HEK293 (cell line): Measurements from ENCODE around the gene PLAU.

Source experiments
- CTCF ChIA-PET: fragments of 350-600 bp; formaldehyde crosslinking; extraction: SDS; loops from one replicate; lab custom pipeline; 2021; ENCODE audit warnings: antibody characterized with exemption; lab: Yijun Ruan, JAX
- POLR2A ChIA-PET: fragments of 300-600 bp; formaldehyde crosslinking; extraction: SDS; loops from one replicate; lab custom pipeline; 2020; ENCODE audit warnings: antibody characterized with exemption, inconsistent platforms; lab: Yijun Ruan, JAX
- H3K27ac ChIP-seq: fragments of 200-500 bp; sonication (Bioruptor generic); 2 replicates; pipeline ENCODE4 v1.5.1; 2014; ENCODE audit warnings: low read depth, low read length, control low read depth, inconsistent platforms; ENCODE audit errors: extremely low read depth
- H3K36me3 ChIP-seq, 2 experiments: fragments of 200-500 bp in 1 of 2; sonication (Bioruptor generic) in 1 of 2; 1 replicate in 1 of 2; 2 replicates in 1 of 2; pipeline ENCODE4 v1.5.1; 2014 to 2017; ENCODE audit warnings: inconsistent platforms in 2 of 2, low read length in 2 of 2; ENCODE audit not compliant: control insufficient read depth in 2 of 2, insufficient read depth in 1 of 2
- H3K4me1 ChIP-seq: fragments of 200-500 bp; sonication (Bioruptor generic); 2 replicates; pipeline ENCODE4 v1.5.1; 2014; ENCODE audit warnings: mild to moderate bottlenecking, low read length, inconsistent platforms; ENCODE audit not compliant: control insufficient read depth, insufficient read depth
- H3K4me3 ChIP-seq: 2 replicates; pipeline ENCODE4 v1.5.1; 2011; ENCODE audit warnings: low read depth, mild to moderate bottlenecking, control low read depth, low read length, moderate library complexity
- H3K9me3 ChIP-seq: fragments of 200-500 bp; sonication (Bioruptor generic); 2 replicates; pipeline ENCODE4 v1.5.1; 2014; ENCODE audit warnings: low read depth, low read length, inconsistent platforms; ENCODE audit not compliant: control insufficient read depth, insufficient read depth
- KLF16 ChIP-seq: fragments of 450-650 bp; formaldehyde crosslinking; IDR thresholded peaks from 2 replicates; pipeline ENCODE4 v1.5.1; 2017; ENCODE audit warnings: missing biosample characterization, missing genetic modification characterization
- SP3 ChIP-seq: fragments of 450-650 bp; formaldehyde crosslinking; IDR thresholded peaks from 2 replicates; pipeline ENCODE4 v1.5.1; 2016; ENCODE audit warnings: missing biosample characterization, missing genetic modification characterization
- ZBTB20 ChIP-seq: fragments of 450-650 bp; formaldehyde crosslinking; IDR thresholded peaks from 2 replicates; pipeline ENCODE4 v1.5.1; 2016; ENCODE audit warnings: missing biosample characterization, missing genetic modification characterization
- ZBTB21 ChIP-seq: fragments of 450-650 bp; formaldehyde crosslinking; IDR thresholded peaks from 2 replicates; pipeline ENCODE4 v1.5.1; 2017; ENCODE audit warnings: missing biosample characterization, missing genetic modification characterization
- ZBTB48 ChIP-seq: fragments of 450-650 bp; formaldehyde crosslinking; IDR thresholded peaks from 2 replicates; pipeline ENCODE4 v1.5.1; 2016; ENCODE audit warnings: missing biosample characterization, missing genetic modification characterization
- ZFHX2 ChIP-seq: fragments of 450-650 bp; formaldehyde crosslinking; conservative IDR thresholded peaks from 2 replicates; pipeline ENCODE4 v1.5.1; 2016; ENCODE audit warnings: missing biosample characterization, missing genetic modification characterization
- ZNF112 ChIP-seq: fragments of 450-650 bp; formaldehyde crosslinking; IDR thresholded peaks from 2 replicates; pipeline ENCODE4 v1.5.0; 2017; ENCODE audit warnings: missing biosample characterization, missing genetic modification characterization
- ZNF157 ChIP-seq: fragments of 450-650 bp; formaldehyde crosslinking; IDR thresholded peaks from 2 replicates; pipeline ENCODE4 v1.5.1; 2016; ENCODE audit warnings: missing biosample characterization, missing genetic modification characterization
- ZNF174 ChIP-seq: fragments of 450-650 bp; formaldehyde crosslinking; IDR thresholded peaks from 2 replicates; pipeline ENCODE4 v1.5.0; 2017; ENCODE audit warnings: missing biosample characterization, mild to moderate bottlenecking, missing genetic modification characterization
- ZNF311 ChIP-seq: fragments of 450-650 bp; formaldehyde crosslinking; IDR thresholded peaks from 2 replicates; pipeline ENCODE4 v1.5.1; 2017; ENCODE audit warnings: missing biosample characterization, missing genetic modification characterization, borderline replicate concordance
- ZNF548 ChIP-seq: fragments of 450-650 bp; formaldehyde crosslinking; IDR thresholded peaks from 2 replicates; pipeline ENCODE4 v1.5.1; 2016; ENCODE audit warnings: missing biosample characterization, missing genetic modification characterization
- ZNF585B ChIP-seq: fragments of 450-650 bp; formaldehyde crosslinking; IDR thresholded peaks from 2 replicates; pipeline ENCODE4 v1.5.1; 2016; ENCODE audit warnings: missing biosample characterization, missing genetic modification characterization
- ZNF658 ChIP-seq: fragments of 450-650 bp; formaldehyde crosslinking; IDR thresholded peaks from 2 replicates; pipeline ENCODE4; 2016; ENCODE audit warnings: missing biosample characterization, missing genetic modification characterization
- ZNF664 ChIP-seq: fragments of 450-650 bp; formaldehyde crosslinking; IDR thresholded peaks from 2 replicates; pipeline ENCODE4 v1.5.1; 2016; ENCODE audit warnings: missing biosample characterization, missing genetic modification characterization
- ZNF747 ChIP-seq: fragments of 450-650 bp; formaldehyde crosslinking; IDR thresholded peaks from 2 replicates; pipeline ENCODE4 v1.5.1; 2016; ENCODE audit warnings: missing biosample characterization, missing genetic modification characterization
- TF ChIP-seq, protein P1 (sequence below): fragments of 450-650 bp; formaldehyde crosslinking; IDR thresholded peaks from 2 replicates; pipeline ENCODE4 v1.5.1; 2017; ENCODE audit warnings: missing biosample characterization, missing genetic modification characterization
- TF ChIP-seq, protein P2 (sequence below): fragments of 450-650 bp; formaldehyde crosslinking; IDR thresholded peaks from 2 replicates; pipeline ENCODE4 v1.5.1; 2017; ENCODE audit warnings: missing biosample characterization, missing genetic modification characterization
- TF ChIP-seq, protein P3 (sequence below): fragments of 450-650 bp; formaldehyde crosslinking; IDR thresholded peaks from 2 replicates; pipeline ENCODE4 v1.5.1; 2016; ENCODE audit warnings: missing biosample characterization, missing genetic modification characterization
- TF ChIP-seq, protein P4 (sequence below): fragments of 450-650 bp; IDR thresholded peaks from 2 replicates; pipeline ENCODE4 v1.5.1; 2018; ENCODE audit warnings: missing biosample characterization, missing genetic modification characterization
- TF ChIP-seq, protein P5 (sequence below): fragments of 450-650 bp; formaldehyde crosslinking; IDR thresholded peaks from 2 replicates; pipeline ENCODE4 v1.5.1; 2016; ENCODE audit warnings: missing biosample characterization, missing genetic modification characterization
- TF ChIP-seq, protein P6 (sequence below): fragments of 450-650 bp; formaldehyde crosslinking; IDR thresholded peaks from 2 replicates; pipeline ENCODE4 v1.5.1; 2016; ENCODE audit warnings: missing biosample characterization, missing genetic modification characterization
- TF ChIP-seq, protein P7 (sequence below): fragments of 450-650 bp; formaldehyde crosslinking; IDR thresholded peaks from 2 replicates; pipeline ENCODE4 v1.5.1; 2016; ENCODE audit warnings: missing biosample characterization, missing genetic modification characterization

PLAU gene

DNA sequence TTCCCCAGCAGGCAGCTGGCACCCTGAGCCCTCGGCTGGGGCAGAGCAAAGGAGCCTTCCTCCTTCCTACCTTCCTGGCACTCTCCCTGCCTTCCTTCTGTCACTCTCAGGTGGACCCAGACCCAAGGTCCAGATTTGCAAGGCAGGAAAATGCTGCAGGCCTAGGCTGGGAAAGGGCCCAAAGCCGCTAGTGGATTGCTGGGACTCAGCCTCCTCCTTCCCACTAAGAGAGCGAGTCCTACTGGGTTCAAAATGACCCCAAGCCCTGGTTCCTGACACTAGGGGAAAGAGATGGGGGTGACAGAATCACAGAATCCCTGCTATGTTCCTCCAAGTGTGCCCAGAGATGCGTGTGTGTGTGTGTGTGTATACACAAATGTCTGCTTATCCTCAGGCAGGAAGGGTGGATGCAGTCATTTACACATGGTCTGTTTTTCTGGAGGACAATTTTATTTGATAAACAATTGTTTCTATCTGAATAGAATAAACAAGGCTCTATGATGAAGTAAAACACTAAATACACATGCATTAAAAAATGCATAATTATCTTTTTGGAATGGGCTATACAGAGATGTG is 1.3 kb upstream of the PLAU start:
- H3K4me3 ChIP-seq: no peak overlapping the region
- no peak overlapping the region for H3K27ac ChIP-seq
- ChIA-PET CTCF (interaction anchor here (0.7 to 1.0 kb wide), 2 partner anchors 23 to 30 kb away, joined by 3 to 5 read pairs; no protein-coding TSS in a partner anchor), POLR2A (no interaction called here)
- no peaks in the 10 kb centered on the region for H3K9me3 ChIP-seq
- no peaks in the 10 kb centered on the region for H3K36me3 ChIP-seq
- H3K4me1 ChIP-seq: no peaks in the 10 kb centered on the region
- TF ChIP-seq ZNF112 (tag by site-specific recombination) (no peak), ZBTB21 (tag by site-specific recombination) (no peak), ZFHX2 (tag by site-specific recombination) (no peak), SP3 (tag by site-specific recombination) (no peak), ZNF658 (tag by site-specific recombination) (no peak), ZNF585B (no peak), ZNF664 (no peak), ZNF747 (no peak), ZNF311 (no peak), ZNF157 (tag by site-specific recombination) (no peak), ZBTB20 (no peak)
- TF ChIP-seq, protein P1, sequence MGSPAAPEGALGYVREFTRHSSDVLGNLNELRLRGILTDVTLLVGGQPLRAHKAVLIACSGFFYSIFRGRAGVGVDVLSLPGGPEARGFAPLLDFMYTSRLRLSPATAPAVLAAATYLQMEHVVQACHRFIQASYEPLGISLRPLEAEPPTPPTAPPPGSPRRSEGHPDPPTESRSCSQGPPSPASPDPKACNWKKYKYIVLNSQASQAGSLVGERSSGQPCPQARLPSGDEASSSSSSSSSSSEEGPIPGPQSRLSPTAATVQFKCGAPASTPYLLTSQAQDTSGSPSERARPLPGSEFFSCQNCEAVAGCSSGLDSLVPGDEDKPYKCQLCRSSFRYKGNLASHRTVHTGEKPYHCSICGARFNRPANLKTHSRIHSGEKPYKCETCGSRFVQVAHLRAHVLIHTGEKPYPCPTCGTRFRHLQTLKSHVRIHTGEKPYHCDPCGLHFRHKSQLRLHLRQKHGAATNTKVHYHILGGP (tag by site-specific recombination): no peak
- TF ChIP-seq, protein P2, sequence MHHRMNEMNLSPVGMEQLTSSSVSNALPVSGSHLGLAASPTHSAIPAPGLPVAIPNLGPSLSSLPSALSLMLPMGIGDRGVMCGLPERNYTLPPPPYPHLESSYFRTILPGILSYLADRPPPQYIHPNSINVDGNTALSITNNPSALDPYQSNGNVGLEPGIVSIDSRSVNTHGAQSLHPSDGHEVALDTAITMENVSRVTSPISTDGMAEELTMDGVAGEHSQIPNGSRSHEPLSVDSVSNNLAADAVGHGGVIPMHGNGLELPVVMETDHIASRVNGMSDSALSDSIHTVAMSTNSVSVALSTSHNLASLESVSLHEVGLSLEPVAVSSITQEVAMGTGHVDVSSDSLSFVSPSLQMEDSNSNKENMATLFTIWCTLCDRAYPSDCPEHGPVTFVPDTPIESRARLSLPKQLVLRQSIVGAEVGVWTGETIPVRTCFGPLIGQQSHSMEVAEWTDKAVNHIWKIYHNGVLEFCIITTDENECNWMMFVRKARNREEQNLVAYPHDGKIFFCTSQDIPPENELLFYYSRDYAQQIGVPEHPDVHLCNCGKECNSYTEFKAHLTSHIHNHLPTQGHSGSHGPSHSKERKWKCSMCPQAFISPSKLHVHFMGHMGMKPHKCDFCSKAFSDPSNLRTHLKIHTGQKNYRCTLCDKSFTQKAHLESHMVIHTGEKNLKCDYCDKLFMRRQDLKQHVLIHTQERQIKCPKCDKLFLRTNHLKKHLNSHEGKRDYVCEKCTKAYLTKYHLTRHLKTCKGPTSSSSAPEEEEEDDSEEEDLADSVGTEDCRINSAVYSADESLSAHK (tag by site-specific recombination): no peak
- TF ChIP-seq, protein P3, sequence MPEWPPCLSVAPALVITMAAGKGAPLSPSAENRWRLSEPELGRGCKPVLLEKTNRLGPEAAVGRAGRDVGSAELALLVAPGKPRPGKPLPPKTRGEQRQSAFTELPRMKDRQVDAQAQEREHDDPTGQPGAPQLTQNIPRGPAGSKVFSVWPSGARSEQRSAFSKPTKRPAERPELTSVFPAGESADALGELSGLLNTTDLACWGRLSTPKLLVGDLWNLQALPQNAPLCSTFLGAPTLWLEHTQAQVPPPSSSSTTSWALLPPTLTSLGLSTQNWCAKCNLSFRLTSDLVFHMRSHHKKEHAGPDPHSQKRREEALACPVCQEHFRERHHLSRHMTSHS (tag by site-specific recombination): no peak
- TF ChIP-seq, protein P4, sequence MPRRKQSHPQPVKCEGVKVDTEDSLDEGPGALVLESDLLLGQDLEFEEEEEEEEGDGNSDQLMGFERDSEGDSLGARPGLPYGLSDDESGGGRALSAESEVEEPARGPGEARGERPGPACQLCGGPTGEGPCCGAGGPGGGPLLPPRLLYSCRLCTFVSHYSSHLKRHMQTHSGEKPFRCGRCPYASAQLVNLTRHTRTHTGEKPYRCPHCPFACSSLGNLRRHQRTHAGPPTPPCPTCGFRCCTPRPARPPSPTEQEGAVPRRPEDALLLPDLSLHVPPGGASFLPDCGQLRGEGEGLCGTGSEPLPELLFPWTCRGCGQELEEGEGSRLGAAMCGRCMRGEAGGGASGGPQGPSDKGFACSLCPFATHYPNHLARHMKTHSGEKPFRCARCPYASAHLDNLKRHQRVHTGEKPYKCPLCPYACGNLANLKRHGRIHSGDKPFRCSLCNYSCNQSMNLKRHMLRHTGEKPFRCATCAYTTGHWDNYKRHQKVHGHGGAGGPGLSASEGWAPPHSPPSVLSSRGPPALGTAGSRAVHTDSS (tag by site-specific recombination): no peak

DNA sequence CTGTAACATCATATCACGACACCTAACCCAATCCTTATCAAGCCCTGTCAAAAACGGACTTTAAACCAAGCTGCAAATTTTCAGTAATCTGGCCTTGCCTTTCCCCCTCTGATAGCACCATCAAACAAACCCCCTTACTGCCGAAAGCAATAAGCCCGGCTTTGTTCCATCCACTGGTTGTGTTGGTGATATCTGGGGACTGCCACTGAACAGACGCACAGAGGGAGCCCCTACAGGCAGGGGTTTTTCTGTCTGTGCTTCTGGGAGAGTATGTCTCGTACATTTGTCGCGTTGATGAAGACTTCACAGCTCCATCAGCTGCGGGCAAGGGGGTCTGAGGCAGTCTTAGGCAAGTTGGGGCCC is 550 bp upstream of the PLAU start:
- Histone ChIP-seq H3K4me3 (no peak overlapping the region), H3K9me3 (no peaks in the 10 kb centered on the region), H3K4me1 (no peaks in the 10 kb centered on the region), H3K27ac (no peak overlapping the region), H3K36me3 (no peaks in the 10 kb centered on the region)
- CTCF ChIA-PET: interaction anchor here (0.7 to 1.0 kb wide), 2 partner anchors 24 to 26 kb away, joined by 3 to 5 read pairs; no protein-coding TSS in a partner anchor
- TF ChIP-seq, protein P5, sequence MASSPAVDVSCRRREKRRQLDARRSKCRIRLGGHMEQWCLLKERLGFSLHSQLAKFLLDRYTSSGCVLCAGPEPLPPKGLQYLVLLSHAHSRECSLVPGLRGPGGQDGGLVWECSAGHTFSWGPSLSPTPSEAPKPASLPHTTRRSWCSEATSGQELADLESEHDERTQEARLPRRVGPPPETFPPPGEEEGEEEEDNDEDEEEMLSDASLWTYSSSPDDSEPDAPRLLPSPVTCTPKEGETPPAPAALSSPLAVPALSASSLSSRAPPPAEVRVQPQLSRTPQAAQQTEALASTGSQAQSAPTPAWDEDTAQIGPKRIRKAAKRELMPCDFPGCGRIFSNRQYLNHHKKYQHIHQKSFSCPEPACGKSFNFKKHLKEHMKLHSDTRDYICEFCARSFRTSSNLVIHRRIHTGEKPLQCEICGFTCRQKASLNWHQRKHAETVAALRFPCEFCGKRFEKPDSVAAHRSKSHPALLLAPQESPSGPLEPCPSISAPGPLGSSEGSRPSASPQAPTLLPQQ: no peak
- TF ChIP-seq, protein P6, sequence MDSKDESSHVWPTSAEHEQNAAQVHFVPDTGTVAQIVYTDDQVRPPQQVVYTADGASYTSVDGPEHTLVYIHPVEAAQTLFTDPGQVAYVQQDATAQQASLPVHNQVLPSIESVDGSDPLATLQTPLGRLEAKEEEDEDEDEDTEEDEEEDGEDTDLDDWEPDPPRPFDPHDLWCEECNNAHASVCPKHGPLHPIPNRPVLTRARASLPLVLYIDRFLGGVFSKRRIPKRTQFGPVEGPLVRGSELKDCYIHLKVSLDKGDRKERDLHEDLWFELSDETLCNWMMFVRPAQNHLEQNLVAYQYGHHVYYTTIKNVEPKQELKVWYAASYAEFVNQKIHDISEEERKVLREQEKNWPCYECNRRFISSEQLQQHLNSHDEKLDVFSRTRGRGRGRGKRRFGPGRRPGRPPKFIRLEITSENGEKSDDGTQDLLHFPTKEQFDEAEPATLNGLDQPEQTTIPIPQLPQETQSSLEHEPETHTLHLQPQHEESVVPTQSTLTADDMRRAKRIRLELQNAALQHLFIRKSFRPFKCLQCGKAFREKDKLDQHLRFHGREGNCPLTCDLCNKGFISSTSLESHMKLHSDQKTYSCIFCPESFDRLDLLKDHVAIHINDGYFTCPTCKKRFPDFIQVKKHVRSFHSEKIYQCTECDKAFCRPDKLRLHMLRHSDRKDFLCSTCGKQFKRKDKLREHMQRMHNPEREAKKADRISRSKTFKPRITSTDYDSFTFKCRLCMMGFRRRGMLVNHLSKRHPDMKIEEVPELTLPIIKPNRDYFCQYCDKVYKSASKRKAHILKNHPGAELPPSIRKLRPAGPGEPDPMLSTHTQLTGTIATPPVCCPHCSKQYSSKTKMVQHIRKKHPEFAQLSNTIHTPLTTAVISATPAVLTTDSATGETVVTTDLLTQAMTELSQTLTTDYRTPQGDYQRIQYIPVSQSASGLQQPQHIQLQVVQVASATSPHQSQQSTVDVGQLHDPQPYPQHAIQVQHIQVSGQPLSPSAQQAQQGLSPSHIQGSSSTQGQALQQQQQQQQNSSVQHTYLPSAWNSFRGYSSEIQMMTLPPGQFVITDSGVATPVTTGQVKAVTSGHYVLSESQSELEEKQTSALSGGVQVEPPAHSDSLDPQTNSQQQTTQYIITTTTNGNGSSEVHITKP (tag by site-specific recombination): 0 out of 2 replicates have a peak, but pooled peaks have one; percentile 13
- 0 out of 2 replicates have a peak, but pooled peaks have one; percentile 29 for TF ChIP-seq ZBTB48 (tag by site-specific recombination)
- TF ChIP-seq ZNF548 (tag by site-specific recombination): no peak
- TF ChIP-seq, protein P7, sequence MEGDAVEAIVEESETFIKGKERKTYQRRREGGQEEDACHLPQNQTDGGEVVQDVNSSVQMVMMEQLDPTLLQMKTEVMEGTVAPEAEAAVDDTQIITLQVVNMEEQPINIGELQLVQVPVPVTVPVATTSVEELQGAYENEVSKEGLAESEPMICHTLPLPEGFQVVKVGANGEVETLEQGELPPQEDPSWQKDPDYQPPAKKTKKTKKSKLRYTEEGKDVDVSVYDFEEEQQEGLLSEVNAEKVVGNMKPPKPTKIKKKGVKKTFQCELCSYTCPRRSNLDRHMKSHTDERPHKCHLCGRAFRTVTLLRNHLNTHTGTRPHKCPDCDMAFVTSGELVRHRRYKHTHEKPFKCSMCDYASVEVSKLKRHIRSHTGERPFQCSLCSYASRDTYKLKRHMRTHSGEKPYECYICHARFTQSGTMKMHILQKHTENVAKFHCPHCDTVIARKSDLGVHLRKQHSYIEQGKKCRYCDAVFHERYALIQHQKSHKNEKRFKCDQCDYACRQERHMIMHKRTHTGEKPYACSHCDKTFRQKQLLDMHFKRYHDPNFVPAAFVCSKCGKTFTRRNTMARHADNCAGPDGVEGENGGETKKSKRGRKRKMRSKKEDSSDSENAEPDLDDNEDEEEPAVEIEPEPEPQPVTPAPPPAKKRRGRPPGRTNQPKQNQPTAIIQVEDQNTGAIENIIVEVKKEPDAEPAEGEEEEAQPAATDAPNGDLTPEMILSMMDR (tag by site-specific recombination): peak; percentile 42; the same call in 1 of the 2 replicates
- no peak for TF ChIP-seq KLF16 (tag by site-specific recombination)
- TF ChIP-seq ZNF174: no peak
- POLR2A ChIA-PET: no interaction called here
